Stimulated activated effector memory CD8-positive, alpha-beta T cell treated with anti-CD3 and anti-CD28 coated beads, Interleukin-12 subunit alpha, Interleukin-12 subunit beta, amount 100 ng/mL, for 72 hours (primary cell): ENCODE results near the gene AQP3.
A peak's percentile ranks its signal among the peaks of the same experiment; 100 is the strongest.

Experiments used
- ATAC-seq: fragments of 150-1000 bp; cut with Tn5 transposase; 2 replicates; pipeline ENCODE4 v1.10.0; 2021
- DNase-seq, 2 donors: peaks; one replicate each; pipeline ENCODE4 v3.0.0; 2021 to 2022; ENCODE audit warnings: low spot score in 2 of 2
- H3K27ac Mint-ChIP-seq: one replicate; pipeline ENCODE4 v1.8.0; 2022; ENCODE audit warnings: mild to moderate bottlenecking, mixed read lengths
- H3K36me3 Mint-ChIP-seq: one replicate; pipeline ENCODE4 v1.8.0; 2022; ENCODE audit warnings: mild to moderate bottlenecking, mixed read lengths
- H3K4me1 Mint-ChIP-seq: one replicate; pipeline ENCODE4 v1.8.0; 2022; ENCODE audit warnings: mixed read lengths
- H3K4me3 Mint-ChIP-seq: one replicate; pipeline ENCODE4 v1.8.0; 2022; ENCODE audit warnings: mild to moderate bottlenecking, mixed read lengths
- H3K9me3 Mint-ChIP-seq: one replicate; pipeline ENCODE4 v1.8.0; 2022; ENCODE audit warnings: mixed read lengths

The AQP3 gene

DNA sequence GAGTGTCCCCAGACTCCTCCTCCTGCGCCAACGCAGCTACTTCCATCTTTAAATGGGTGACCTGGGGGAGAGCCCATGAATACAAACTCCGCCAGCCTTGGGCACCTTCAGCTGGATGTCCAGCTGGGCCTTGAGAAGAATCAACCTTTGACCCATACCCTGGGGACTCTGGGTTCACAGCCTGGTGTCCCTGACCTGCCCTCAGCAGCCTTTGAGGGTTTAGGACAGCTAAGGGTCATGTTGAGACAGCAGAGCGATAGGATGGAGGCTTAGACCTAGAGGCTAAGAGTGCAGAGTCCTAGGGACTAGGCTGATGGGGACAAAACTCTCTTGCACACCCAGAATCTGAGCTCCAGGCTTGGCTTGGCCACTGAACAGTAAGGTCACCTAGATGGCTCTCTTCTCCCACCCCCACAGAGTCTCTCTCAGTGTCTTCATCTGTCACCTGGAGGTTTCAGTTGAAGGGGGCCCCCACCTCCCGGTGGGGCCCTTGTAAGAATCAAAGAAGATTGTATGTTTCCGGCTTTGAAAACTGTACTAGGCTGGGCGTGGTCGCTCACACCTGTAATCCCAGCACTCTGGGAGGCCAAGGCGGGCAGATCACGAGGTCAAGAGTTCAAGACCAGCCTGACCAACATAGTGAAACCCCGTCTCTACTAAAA, 6.7 kb upstream of the AQP3 start:
- H3K4me1 Mint-ChIP-seq: peaks cover 74% of the 10 kb centered on the region
- no peak for DNase-seq
- no peaks in the 10 kb centered on the region for H3K9me3 Mint-ChIP-seq
- peaks cover 7% of the 10 kb centered on the region for H3K36me3 Mint-ChIP-seq
- no peak for ATAC-seq
- peak overlapping the region; percentile 93 for H3K27ac Mint-ChIP-seq
- H3K4me3 Mint-ChIP-seq: no peak overlapping the region

DNA sequence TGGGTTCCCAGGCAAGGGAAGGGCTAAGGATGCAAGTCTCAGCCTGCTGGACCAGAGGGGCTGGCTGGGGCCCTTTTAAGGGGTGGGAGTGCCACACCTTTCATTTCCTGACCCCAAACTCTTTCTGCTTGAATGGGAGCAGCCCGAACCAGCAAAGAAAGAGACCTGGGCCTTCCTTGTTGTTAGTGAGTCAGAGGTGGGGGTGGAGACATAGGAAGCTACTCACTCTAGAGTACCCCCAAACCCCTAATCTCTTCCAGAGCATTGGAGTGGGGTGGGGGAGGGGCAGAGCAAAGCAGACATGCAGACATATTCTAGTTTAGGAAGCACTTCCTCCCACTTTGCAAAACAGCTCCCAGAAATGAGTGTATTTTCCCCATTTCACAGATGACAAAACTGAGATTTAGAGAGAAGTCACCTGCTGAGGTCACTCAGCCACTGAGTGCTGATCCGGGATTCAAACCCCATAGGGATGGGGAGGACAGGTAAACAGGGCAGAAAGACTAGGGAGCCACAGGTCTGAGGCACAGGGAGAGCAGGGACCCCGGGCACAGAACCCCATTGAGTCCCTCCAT, 6.0 kb upstream of the AQP3 start:
- H3K36me3 Mint-ChIP-seq: peaks cover 3% of the 10 kb centered on the region
- H3K4me3 Mint-ChIP-seq: peak overlapping the region; percentile 61
- ATAC-seq (peak; percentile 41), DNase-seq (no peak)
- H3K4me1 Mint-ChIP-seq: peaks cover 69% of the 10 kb centered on the region
- no peaks in the 10 kb centered on the region for H3K9me3 Mint-ChIP-seq
- H3K27ac Mint-ChIP-seq: peak overlapping the region; percentile 93

DNA sequence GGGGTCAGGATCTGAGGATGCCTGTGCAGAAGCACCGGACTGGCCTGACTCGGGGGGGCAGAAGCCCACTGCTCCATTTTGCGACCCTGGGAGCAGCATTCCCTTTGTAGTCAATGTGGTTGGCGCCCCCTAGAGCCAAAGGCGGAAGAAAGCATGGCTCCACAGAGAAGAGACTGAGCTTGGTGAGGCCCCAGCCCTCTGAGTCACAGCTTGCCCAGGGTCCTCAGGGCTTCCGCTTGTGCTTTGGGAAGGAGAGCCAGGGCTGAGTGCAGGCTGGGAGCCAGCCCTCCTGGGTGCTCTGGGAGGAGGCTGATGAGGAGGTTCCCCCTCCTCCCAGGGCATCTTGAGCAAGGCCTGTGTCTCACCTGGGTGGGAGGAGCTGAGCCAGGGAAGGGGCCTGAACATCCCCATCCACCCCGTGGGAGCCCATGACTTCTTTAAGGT, 5.5 kb upstream of the AQP3 start:
- no peaks in the 10 kb centered on the region for H3K9me3 Mint-ChIP-seq
- peak; percentile 47 to 78 for DNase-seq
- peaks cover 70% of the 10 kb centered on the region for H3K4me1 Mint-ChIP-seq
- peak overlapping the region; percentile 61 for H3K4me3 Mint-ChIP-seq
- peak overlapping the region; percentile 93 for H3K27ac Mint-ChIP-seq
- peak; percentile 91 for ATAC-seq
- no peaks in the 10 kb centered on the region for H3K36me3 Mint-ChIP-seq

- peaks cover 14% of the 10 kb centered on the region for H3K36me3 Mint-ChIP-seq
- no peak for DNase-seq
- H3K4me3 Mint-ChIP-seq: no peak overlapping the region
- no peaks in the 10 kb centered on the region for H3K9me3 Mint-ChIP-seq
- H3K4me1 Mint-ChIP-seq: peaks cover 70% of the 10 kb centered on the region
- ATAC-seq: no peak
- peak overlapping the region; percentile 48 for H3K27ac Mint-ChIP-seq
Measured at GRCh38 chr9:33450621-33451146, 3.3 kb upstream of the AQP3 start.

GRCh38 chr9:33449715-33450114, 2.3 kb upstream of the AQP3 start:
- H3K9me3 Mint-ChIP-seq: no peaks in the 10 kb centered on the region
- ATAC-seq: no peak
- DNase-seq: no peak
- H3K36me3 Mint-ChIP-seq: peaks cover 15% of the 10 kb centered on the region
- peaks cover 75% of the 10 kb centered on the region for H3K4me1 Mint-ChIP-seq
- no peak overlapping the region for H3K4me3 Mint-ChIP-seq
- H3K27ac Mint-ChIP-seq: no peak overlapping the region

GRCh38 chr9:33447799-33448553, 583 bp upstream of the AQP3 start:
- ATAC-seq: peak; percentile 16
- Mint-ChIP-seq H3K36me3 (peaks cover 15% of the 10 kb centered on the region), H3K9me3 (no peaks in the 10 kb centered on the region), H3K27ac (peak overlapping the region; percentile 96), H3K4me1 (peaks cover 69% of the 10 kb centered on the region), H3K4me3 (peak overlapping the region; percentile 95)
- peak in 1 of 2 donors; percentile 68 for DNase-seq

GRCh38 chr9:33446240-33446945, 1.0 kb downstream of the AQP3 start:
- Mint-ChIP-seq H3K4me1 (peaks cover 61% of the 10 kb centered on the region), H3K27ac (peak overlapping the region; percentile 96), H3K4me3 (peak overlapping the region; percentile 95), H3K9me3 (no peaks in the 10 kb centered on the region), H3K36me3 (peaks cover 22% of the 10 kb centered on the region)
- DNase-seq (peak in 1 of 2 donors; percentile 48), ATAC-seq (peak; percentile 90)

- Mint-ChIP-seq H3K4me3 (peak overlapping the region; percentile 95), H3K4me1 (peaks cover 56% of the 10 kb centered on the region), H3K27ac (peak overlapping the region; percentile 96), H3K36me3 (peaks cover 22% of the 10 kb centered on the region), H3K9me3 (no peaks in the 10 kb centered on the region)
- ATAC-seq: no peak
- no peak for DNase-seq
Measured at GRCh38 chr9:33445389-33446239, 1.8 kb downstream of the AQP3 start.

GRCh38 chr9:33443464-33444154, 3.8 kb downstream of the AQP3 start:
- peaks cover 28% of the 10 kb centered on the region for H3K36me3 Mint-ChIP-seq
- peaks cover 60% of the 10 kb centered on the region for H3K4me1 Mint-ChIP-seq
- no peaks in the 10 kb centered on the region for H3K9me3 Mint-ChIP-seq
- ATAC-seq (no peak), DNase-seq (no peak)
- no peak overlapping the region for H3K4me3 Mint-ChIP-seq
- peak overlapping the region; percentile 43 for H3K27ac Mint-ChIP-seq

- Mint-ChIP-seq H3K27ac (peak overlapping the region; percentile 43), H3K9me3 (no peaks in the 10 kb centered on the region), H3K36me3 (peaks cover 28% of the 10 kb centered on the region)
Measured at GRCh38 chr9:33443047-33443446, 4.3 kb downstream of the AQP3 start.

GRCh38 chr9:33442125-33442524, 5.3 kb downstream of the AQP3 start:
- DNase-seq: no peak
- Mint-ChIP-seq H3K4me1 (peaks cover 46% of the 10 kb centered on the region), H3K4me3 (no peak overlapping the region), H3K36me3 (peaks cover 27% of the 10 kb centered on the region), H3K9me3 (no peaks in the 10 kb centered on the region), H3K27ac (peak overlapping the region; percentile 4)
- no peak for ATAC-seq

More at GRCh38 chr9:33443047-33443446, 4.3 kb downstream of the AQP3 start:
- Mint-ChIP-seq H3K4me1 (peaks cover 54% of the 10 kb centered on the region), H3K4me3 (no peak overlapping the region)
- DNase-seq (no peak), ATAC-seq (no peak)

DNA sequence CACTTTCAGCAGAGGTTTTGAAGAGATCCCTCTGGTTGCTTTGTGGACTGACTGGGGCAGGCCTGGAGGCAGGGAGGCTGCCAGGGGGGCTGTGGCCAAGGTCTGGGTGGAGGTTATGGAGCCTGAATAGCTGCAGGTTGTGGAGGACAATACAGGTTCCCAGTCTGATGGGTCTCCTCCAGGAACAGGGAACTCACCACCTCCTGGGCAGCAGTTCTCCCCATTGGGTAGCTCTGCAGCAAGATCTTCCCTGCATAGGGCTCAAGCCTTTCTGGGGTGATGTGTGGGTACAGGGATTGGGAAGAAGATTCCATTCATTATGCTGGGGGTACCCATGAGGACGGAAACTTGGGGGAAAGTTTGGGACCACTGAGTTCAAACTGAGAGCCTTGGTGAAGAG, 6.8 kb downstream of the AQP3 start:
- DNase-seq (no peak), ATAC-seq (no peak)
- H3K36me3 Mint-ChIP-seq: peaks cover 14% of the 10 kb centered on the region
- no peaks in the 10 kb centered on the region for H3K9me3 Mint-ChIP-seq
- peak overlapping the region; percentile 4 for H3K27ac Mint-ChIP-seq
- peaks cover 31% of the 10 kb centered on the region for H3K4me1 Mint-ChIP-seq
- H3K4me3 Mint-ChIP-seq: no peak overlapping the region

GRCh38 chr9:33440204-33440603, 7.2 kb downstream of the AQP3 start:
- peak overlapping the region; percentile 4 for H3K27ac Mint-ChIP-seq
- DNase-seq (no peak), ATAC-seq (no peak)
- peaks cover 13% of the 10 kb centered on the region for H3K36me3 Mint-ChIP-seq
- no peak overlapping the region for H3K4me3 Mint-ChIP-seq
- H3K4me1 Mint-ChIP-seq: peaks cover 27% of the 10 kb centered on the region
- no peaks in the 10 kb centered on the region for H3K9me3 Mint-ChIP-seq

DNA sequence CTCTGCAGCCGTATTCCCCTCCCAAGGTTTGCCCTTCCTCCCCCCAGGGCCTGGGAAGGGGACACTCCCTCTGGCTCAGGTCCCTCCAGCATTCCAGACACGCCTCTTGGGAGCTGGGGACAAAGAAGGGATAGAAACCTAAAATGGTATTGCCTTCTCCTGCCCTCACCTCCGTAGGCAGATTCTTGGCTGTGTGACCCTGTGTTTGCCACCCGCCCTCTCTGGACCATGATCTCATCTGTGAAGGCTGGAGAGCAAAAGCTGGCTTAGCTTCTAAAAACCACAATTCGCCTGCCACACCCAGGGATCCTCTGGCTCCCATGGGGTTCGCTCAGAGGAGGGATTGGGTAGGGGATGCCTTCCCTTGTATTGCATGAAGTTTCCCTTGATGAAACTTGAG, 7.7 kb downstream of the AQP3 start:
- Mint-ChIP-seq H3K4me1 (peaks cover 22% of the 10 kb centered on the region), H3K27ac (peak overlapping the region; percentile 32), H3K9me3 (no peaks in the 10 kb centered on the region), H3K36me3 (peaks cover 13% of the 10 kb centered on the region), H3K4me3 (no peak overlapping the region)
- DNase-seq: no peak
- no peak for ATAC-seq
